SU-DHL-6 (cell line): Measurements from ENCODE around the gene PMEPA1.

Experiments
- H2AFZ ChIP-seq: fragments of 200-600 bp; sonication (generic); 2 replicates; pipeline ENCODE4 v1.6.1; 2014; ENCODE audit warnings: low read depth, mild to moderate bottlenecking, moderate library complexity, mixed read lengths, antibody characterized with exemption, low read length; ENCODE audit not compliant: severe bottlenecking
- H3F3A ChIP-seq: fragments of 200-600 bp; shearing (Covaris generic); 2 replicates; pipeline ENCODE4 v1.6.0; 2016; ENCODE audit warnings: antibody characterized with exemption, mild to moderate bottlenecking; ENCODE audit not compliant: insufficient read depth
- H3K27ac ChIP-seq: fragments of 200-600 bp; sonication (generic); 2 replicates; pipeline ENCODE4 v1.5.1; 2016; ENCODE audit warnings: low read depth, mild to moderate bottlenecking, low read length, moderate library complexity, mixed read lengths
- H3K27me3 ChIP-seq: fragments of 200-600 bp; sonication (generic), shearing (Covaris generic); 2 replicates; pipeline ENCODE4 v1.6.0; 2014; ENCODE audit warnings: mild to moderate bottlenecking, low read length
- H3K36me3 ChIP-seq: fragments of 200-600 bp; sonication (generic); 2 replicates; pipeline ENCODE4 v1.6.1; 2014; ENCODE audit warnings: mild to moderate bottlenecking, low read length, mixed read lengths
- H3K4me2 ChIP-seq: fragments of 300-600, 200-600 bp; shearing (Covaris generic), sonication (generic); 2 replicates; pipeline ENCODE4 v1.6.0; 2014; ENCODE audit warnings: low read length, low read depth, mild to moderate bottlenecking; ENCODE audit not compliant: poor library complexity, severe bottlenecking
- H3K4me3 ChIP-seq: fragments of 200-600 bp; sonication (generic); 2 replicates; pipeline ENCODE4 v1.5.1; 2014; ENCODE audit warnings: antibody characterized with exemption, low read length, mild to moderate bottlenecking, mixed read lengths; ENCODE audit not compliant: insufficient read depth, poor library complexity, severe bottlenecking
- H3K79me2 ChIP-seq: fragments of 200-600 bp; sonication (generic); 2 replicates; pipeline ENCODE4 v1.6.1; 2014; ENCODE audit warnings: mild to moderate bottlenecking, low read length, moderate library complexity; ENCODE audit not compliant: insufficient read depth
- H3K9ac ChIP-seq: fragments of 200-600 bp; sonication (generic); 2 replicates; pipeline ENCODE4 v1.7.0; 2014; ENCODE audit warnings: mild to moderate bottlenecking, low read length
- H3K9me2 ChIP-seq: fragments of 200-600 bp; sonication (generic); replicated peaks from 2 replicates; pipeline ENCODE4 v1.6.1; 2014; ENCODE audit warnings: low read length; ENCODE audit not compliant: insufficient read depth
- H3K9me3 ChIP-seq: fragments of 200-600 bp; sonication (generic); 2 replicates; pipeline ENCODE4 v1.6.1; 2014; ENCODE audit warnings: low read length, mixed read lengths; ENCODE audit not compliant: insufficient read depth
- H4K20me1 ChIP-seq: fragments of 200-600 bp; sonication (generic); 2 replicates; pipeline ENCODE4 v1.6.1; 2014; ENCODE audit warnings: low read depth, mild to moderate bottlenecking, antibody characterized with exemption, low read length, moderate library complexity, mixed read lengths
- EZH2phosphoT487 ChIP-seq: fragments of 200-600 bp; sonication (generic), shearing (Covaris generic); conservative IDR thresholded peaks from 2 replicates; pipeline ENCODE4 v1.6.1; 2018; ENCODE audit warnings: mild to moderate bottlenecking, antibody characterized with exemption, low read length, moderate library complexity, mixed read lengths
- TF ChIP-seq, protein P1 (sequence below): fragments of 200-600 bp; sonication (generic); IDR thresholded peaks from one replicate; pipeline ENCODE4 v1.5.1; 2017; ENCODE audit warnings: antibody characterized with exemption, mild to moderate bottlenecking, low read length, moderate library complexity; ENCODE audit not compliant: insufficient read depth, poor library complexity, severe bottlenecking

Gene PMEPA1

DNA sequence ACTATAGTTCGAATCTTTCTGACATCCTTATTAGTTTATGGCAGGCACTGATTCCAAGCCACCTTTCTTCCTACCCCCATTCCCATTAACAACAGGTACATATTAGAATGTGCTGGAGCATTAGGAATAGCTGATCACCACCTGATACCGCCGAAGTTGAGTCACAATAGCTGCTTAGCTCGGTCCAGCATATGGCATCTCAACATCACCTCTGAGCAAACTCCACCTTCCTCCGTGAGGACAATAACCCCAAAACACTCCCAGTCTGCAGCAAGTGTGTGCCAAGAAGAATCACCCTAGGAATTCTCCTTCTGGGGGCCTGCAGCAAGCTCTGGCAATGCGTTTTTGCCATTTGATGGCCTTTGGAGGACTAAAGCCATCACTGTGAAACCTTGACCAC, 8.7 kb downstream of the PMEPA1 start:
- Histone ChIP-seq H3K9me2 (no peaks in the 10 kb centered on the region), H2AFZ (no peak overlapping the region), H3K4me2 (no peak overlapping the region), H3K27ac (no peak overlapping the region), H3K9ac (no peak overlapping the region), H3K4me3 (no peak overlapping the region), H3K9me3 (no peaks in the 10 kb centered on the region), H3K79me2 (no peaks in the 10 kb centered on the region), H3K36me3 (no peaks in the 10 kb centered on the region), H3F3A (no peaks in the 10 kb centered on the region), H3K27me3 (no peaks in the 10 kb centered on the region), H4K20me1 (no peaks in the 10 kb centered on the region)
- TF ChIP-seq, protein P1, sequence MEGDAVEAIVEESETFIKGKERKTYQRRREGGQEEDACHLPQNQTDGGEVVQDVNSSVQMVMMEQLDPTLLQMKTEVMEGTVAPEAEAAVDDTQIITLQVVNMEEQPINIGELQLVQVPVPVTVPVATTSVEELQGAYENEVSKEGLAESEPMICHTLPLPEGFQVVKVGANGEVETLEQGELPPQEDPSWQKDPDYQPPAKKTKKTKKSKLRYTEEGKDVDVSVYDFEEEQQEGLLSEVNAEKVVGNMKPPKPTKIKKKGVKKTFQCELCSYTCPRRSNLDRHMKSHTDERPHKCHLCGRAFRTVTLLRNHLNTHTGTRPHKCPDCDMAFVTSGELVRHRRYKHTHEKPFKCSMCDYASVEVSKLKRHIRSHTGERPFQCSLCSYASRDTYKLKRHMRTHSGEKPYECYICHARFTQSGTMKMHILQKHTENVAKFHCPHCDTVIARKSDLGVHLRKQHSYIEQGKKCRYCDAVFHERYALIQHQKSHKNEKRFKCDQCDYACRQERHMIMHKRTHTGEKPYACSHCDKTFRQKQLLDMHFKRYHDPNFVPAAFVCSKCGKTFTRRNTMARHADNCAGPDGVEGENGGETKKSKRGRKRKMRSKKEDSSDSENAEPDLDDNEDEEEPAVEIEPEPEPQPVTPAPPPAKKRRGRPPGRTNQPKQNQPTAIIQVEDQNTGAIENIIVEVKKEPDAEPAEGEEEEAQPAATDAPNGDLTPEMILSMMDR, result no peak
- TF ChIP-seq EZH2phosphoT487, result no peak

DNA sequence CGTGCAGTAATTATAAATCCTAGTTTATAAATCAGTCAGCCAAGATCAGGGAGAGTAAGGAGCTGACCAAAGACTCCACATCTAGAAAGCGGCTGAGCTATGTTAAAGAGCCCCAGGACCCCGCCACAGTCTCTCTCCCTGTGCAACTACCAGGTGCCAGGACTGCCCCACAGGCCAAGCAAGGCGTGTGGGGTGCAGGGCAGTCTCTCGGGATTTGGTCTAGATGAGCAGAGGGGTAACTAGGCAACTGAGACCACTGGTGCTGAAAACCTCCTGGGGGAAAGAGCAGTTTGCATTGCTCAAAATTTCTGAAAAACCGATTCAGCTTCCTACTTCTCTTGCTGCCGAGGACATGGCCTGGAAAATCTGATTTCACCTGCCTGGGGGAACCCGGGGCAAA, 10.4 kb downstream of the PMEPA1 start:
- no peaks in the 10 kb centered on the region for H3K27me3 ChIP-seq
- H3K4me3 ChIP-seq, result no peak overlapping the region
- no peaks in the 10 kb centered on the region for H3K9me2 ChIP-seq
- TF ChIP-seq, protein P1, result no peak
- TF ChIP-seq EZH2phosphoT487, result no peak
- no peaks in the 10 kb centered on the region for H3K9me3 ChIP-seq
- no peaks in the 10 kb centered on the region for H3K79me2 ChIP-seq
- H2AFZ ChIP-seq, result no peak overlapping the region
- H3K4me2 ChIP-seq, result peak overlapping the region; percentile 6
- H3K36me3 ChIP-seq, result no peaks in the 10 kb centered on the region
- no peak overlapping the region for H3K27ac ChIP-seq
- H3K9ac ChIP-seq, result no peak overlapping the region
- H3F3A ChIP-seq, result no peaks in the 10 kb centered on the region
- no peaks in the 10 kb centered on the region for H4K20me1 ChIP-seq

DNA sequence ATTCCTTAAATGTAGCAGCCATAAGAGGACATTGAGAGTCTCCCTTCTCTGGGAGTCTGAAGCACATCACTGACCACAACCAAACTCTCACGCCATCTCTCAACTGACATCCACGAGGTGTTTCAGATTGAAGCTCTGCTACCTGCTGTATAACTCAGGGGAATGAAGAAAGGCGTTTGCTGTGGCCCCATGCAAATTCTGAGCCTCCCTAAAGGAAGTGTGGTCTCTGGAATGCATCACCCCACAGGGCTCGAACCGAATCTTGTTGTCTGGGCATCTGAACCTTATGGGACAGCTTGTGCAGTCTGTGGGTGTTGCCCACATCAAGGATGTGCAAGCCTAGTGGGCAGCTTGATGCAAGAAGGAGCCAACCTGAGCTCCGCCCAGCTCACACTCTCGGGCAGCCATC, 10.9 kb downstream of the PMEPA1 start:
- H3K9me3 ChIP-seq, result no peaks in the 10 kb centered on the region
- TF ChIP-seq, protein P1, result no peak
- TF ChIP-seq EZH2phosphoT487, result no peak
- H2AFZ ChIP-seq, result no peak overlapping the region
- H3K27me3 ChIP-seq, result no peaks in the 10 kb centered on the region
- H3F3A ChIP-seq, result no peaks in the 10 kb centered on the region
- no peaks in the 10 kb centered on the region for H3K9me2 ChIP-seq
- no peak overlapping the region for H3K27ac ChIP-seq
- H3K9ac ChIP-seq, result no peak overlapping the region
- no peak overlapping the region for H3K4me3 ChIP-seq
- no peaks in the 10 kb centered on the region for H4K20me1 ChIP-seq
- no peaks in the 10 kb centered on the region for H3K36me3 ChIP-seq
- no peaks in the 10 kb centered on the region for H3K79me2 ChIP-seq
- H3K4me2 ChIP-seq, result peak overlapping the region; percentile 6
